Activated naive CD8-positive, alpha-beta T cell (primary cell): ENCODE results near the gene AVEN.
"Not testable (repeated sequence)": the region's sequence is repeated elsewhere in the genome, so short reads cannot be mapped to it uniquely, and the experiment has no call there.

Experiments
- H3K27ac Mint-ChIP-seq: one replicate; pipeline ENCODE4 v1.8.0; 2021; ENCODE audit warnings: mixed read lengths
- H3K27me3 Mint-ChIP-seq: one replicate; pipeline ENCODE4 v1.8.0; 2021; ENCODE audit warnings: mixed read lengths
- H3K36me3 Mint-ChIP-seq: one replicate; pipeline ENCODE4 v1.8.0; 2021; ENCODE audit warnings: mixed read lengths
- H3K4me1 Mint-ChIP-seq: one replicate; pipeline ENCODE4 v1.8.0; 2021; ENCODE audit warnings: low read depth, mixed read lengths
- H3K4me3 Mint-ChIP-seq: one replicate; pipeline ENCODE4 v1.8.0; 2021; ENCODE audit warnings: mild to moderate bottlenecking, mixed read lengths
- H3K9me3 Mint-ChIP-seq: one replicate; pipeline ENCODE4 v1.8.0; 2021; ENCODE audit warnings: low read depth, mixed read lengths

The AVEN gene

DNA sequence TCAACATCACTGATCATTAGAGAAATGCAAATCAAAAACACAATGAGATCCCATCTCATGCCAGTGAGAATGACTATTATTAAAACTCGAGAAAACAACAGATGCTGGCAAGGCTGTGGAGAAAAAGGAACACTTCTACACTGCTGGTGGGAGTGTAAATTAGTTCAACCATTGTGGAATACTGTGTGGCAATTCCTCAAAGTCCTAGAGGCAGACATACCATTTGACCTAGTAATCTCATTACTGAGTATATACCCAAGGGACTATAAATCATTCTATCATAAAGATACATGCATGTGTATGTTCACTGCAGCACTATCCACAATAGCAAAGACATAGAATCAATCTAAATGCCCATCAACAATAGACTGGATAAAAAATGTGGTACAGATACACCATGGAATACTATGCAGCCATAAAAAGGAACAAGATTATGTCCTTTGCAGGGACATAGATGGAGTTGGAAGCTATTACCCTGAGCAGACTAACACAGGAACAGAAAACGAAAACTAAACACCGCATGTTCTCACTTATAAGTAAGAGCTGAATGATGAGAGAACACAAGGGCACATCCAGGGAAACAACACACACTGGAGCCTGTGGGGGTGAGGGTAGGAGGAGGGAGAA is 15.2 kb upstream of the AVEN start:
- Mint-ChIP-seq H3K4me1 (no peaks in the 10 kb centered on the region), H3K4me3 (no peak overlapping the region), H3K27me3 (no peaks in the 10 kb centered on the region), H3K9me3 (peaks cover 18% of the 10 kb centered on the region), H3K27ac (no peak overlapping the region), H3K36me3 (peaks cover 20% of the 10 kb centered on the region)

DNA sequence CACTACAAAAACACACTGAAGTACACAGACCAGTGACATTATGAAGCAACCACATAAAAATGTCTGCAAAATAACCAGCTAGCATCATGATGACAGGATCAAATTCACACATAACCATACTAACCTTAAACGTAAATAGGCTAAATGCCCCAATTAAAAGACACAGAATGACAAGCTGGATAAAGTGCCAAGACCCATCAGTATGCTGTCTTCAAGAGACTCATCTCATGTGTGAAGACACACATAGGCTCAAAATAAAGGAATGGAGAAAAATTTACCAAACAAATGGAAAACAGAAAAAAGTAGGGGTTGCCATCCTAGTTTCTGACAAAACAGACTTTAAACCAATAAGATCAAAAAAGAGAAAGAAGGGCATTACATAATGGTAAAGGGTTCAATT is 11.4 kb upstream of the AVEN start:
- Mint-ChIP-seq H3K9me3 (peaks cover 20% of the 10 kb centered on the region), H3K36me3 (peaks cover 22% of the 10 kb centered on the region)
- H3K27me3 Mint-ChIP-seq, H3K4me1 Mint-ChIP-seq, H3K4me3 Mint-ChIP-seq, H3K27ac Mint-ChIP-seq: not testable (repeated sequence)

DNA sequence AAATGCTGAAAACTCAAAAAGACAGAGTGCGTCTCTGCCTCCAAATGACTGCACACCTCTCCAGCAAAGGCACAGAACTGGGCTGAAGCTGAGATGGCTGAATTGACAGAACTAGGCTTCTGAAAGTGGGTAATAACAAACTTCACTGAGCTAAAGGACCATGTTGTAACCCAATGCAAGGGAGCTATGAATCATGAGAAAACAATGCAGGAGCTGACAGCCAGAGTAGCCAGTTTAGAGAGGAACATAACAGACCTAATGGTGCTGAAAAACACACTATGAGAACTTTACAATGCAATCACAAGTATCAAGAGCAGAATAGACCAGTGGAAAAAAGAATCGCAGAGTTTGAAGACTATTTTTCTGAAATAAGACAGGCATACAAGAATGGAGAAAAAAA is 10.1 kb upstream of the AVEN start:
- H3K27me3 Mint-ChIP-seq: no peaks in the 10 kb centered on the region
- no peaks in the 10 kb centered on the region for H3K4me1 Mint-ChIP-seq
- peaks cover 20% of the 10 kb centered on the region for H3K9me3 Mint-ChIP-seq
- no peak overlapping the region for H3K27ac Mint-ChIP-seq
- peak overlapping the region; percentile 38 for H3K4me3 Mint-ChIP-seq
- peaks cover 22% of the 10 kb centered on the region for H3K36me3 Mint-ChIP-seq

DNA sequence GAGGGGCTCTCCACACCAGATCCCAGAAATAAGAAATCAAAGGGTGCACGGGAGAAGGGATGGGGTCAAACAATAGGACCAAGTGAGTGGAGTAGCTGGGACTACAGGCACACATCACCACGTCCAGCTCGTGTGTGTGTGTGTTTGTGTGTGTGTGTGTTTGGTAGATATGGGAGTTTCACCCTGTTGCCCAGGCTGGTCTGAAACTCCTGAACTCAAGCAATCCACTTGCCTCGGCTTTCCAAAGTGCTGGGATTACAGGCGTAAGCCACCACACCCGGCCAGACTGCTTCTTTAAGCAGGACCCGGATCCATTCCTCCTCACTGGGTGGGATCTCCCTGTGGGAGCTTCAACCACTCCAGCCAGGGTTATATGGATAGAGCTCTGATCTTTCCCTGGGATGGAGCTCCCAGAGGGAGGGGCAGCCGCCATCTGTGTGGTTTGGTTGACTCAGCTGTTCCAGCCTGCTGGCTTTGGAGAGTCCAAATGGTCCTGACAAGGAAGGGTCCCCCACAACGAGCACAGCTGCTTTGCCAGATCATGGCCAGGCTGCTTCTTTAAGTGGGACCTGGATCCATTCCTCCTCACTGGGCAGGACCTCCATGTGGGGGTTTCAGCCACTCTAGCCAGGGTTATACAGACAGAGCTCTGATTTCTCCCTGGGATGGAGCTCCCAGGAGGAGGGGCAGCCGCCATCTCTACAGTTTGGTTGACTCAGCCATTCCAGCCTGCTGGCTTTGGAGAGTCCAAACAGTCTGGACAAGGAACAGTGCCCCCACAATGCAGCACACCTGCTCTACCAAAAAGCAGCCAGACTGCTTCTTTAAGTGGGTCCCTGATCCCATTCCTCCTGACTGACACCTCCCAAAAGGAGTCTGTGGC is 9.1 kb upstream of the AVEN start:
- H3K27me3 Mint-ChIP-seq: no peaks in the 10 kb centered on the region
- H3K9me3 Mint-ChIP-seq: peaks cover 20% of the 10 kb centered on the region
- no peak overlapping the region for H3K27ac Mint-ChIP-seq
- H3K36me3 Mint-ChIP-seq: peaks cover 22% of the 10 kb centered on the region
- H3K4me3 Mint-ChIP-seq: no peak overlapping the region
- peaks cover 3% of the 10 kb centered on the region for H3K4me1 Mint-ChIP-seq

GRCh38 chr15:34046471-34047145 is 7.6 kb upstream of the AVEN start:
- Mint-ChIP-seq H3K36me3 (peaks cover 21% of the 10 kb centered on the region), H3K4me1 (peaks cover 3% of the 10 kb centered on the region), H3K27me3 (no peaks in the 10 kb centered on the region), H3K27ac (no peak overlapping the region), H3K4me3 (no peak overlapping the region), H3K9me3 (peaks cover 19% of the 10 kb centered on the region)

GRCh38 chr15:34043813-34044212 is 4.8 kb upstream of the AVEN start:
- no peak overlapping the region for H3K4me3 Mint-ChIP-seq

GRCh38 chr15:34043391-34043790 is 4.4 kb upstream of the AVEN start:
- H3K4me1 Mint-ChIP-seq: peaks cover 17% of the 10 kb centered on the region

More at GRCh38 chr15:34043813-34044212, 4.8 kb upstream of the AVEN start:
- Mint-ChIP-seq H3K4me1 (peaks cover 17% of the 10 kb centered on the region), H3K36me3 (no peaks in the 10 kb centered on the region), H3K9me3 (no peaks in the 10 kb centered on the region), H3K27me3 (no peaks in the 10 kb centered on the region), H3K27ac (no peak overlapping the region)

DNA sequence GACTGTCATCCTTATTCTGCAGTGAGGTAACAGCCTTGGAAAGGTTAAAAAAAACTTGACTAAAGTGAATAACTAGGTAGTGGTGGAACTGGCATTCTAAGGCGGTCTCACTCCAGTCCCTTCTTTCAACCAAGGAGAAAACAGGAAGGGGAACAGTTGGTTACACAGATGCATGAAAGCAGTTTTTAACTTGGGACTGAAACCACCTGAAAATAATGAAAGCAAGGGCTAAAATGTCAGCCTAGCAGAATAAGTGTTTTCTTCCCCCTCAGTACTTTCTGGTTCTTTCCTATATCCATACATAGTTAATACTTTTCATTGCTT is 748 bp upstream of the AVEN start:
- peak overlapping the region; percentile 96 for H3K4me3 Mint-ChIP-seq
- no peaks in the 10 kb centered on the region for H3K9me3 Mint-ChIP-seq
- H3K4me1 Mint-ChIP-seq: peaks cover 28% of the 10 kb centered on the region
- no peaks in the 10 kb centered on the region for H3K36me3 Mint-ChIP-seq
- H3K27me3 Mint-ChIP-seq: no peaks in the 10 kb centered on the region
- H3K27ac Mint-ChIP-seq: peak overlapping the region; percentile 99

More at GRCh38 chr15:34043391-34043790, 4.4 kb upstream of the AVEN start:
- Mint-ChIP-seq H3K36me3 (no peaks in the 10 kb centered on the region), H3K9me3 (no peaks in the 10 kb centered on the region), H3K27ac (no peak overlapping the region), H3K4me3 (no peak overlapping the region), H3K27me3 (no peaks in the 10 kb centered on the region)

- H3K27me3 Mint-ChIP-seq: no peaks in the 10 kb centered on the region
Observed at GRCh38 chr15:34038023-34038870, 757 bp downstream of the AVEN start.

DNA sequence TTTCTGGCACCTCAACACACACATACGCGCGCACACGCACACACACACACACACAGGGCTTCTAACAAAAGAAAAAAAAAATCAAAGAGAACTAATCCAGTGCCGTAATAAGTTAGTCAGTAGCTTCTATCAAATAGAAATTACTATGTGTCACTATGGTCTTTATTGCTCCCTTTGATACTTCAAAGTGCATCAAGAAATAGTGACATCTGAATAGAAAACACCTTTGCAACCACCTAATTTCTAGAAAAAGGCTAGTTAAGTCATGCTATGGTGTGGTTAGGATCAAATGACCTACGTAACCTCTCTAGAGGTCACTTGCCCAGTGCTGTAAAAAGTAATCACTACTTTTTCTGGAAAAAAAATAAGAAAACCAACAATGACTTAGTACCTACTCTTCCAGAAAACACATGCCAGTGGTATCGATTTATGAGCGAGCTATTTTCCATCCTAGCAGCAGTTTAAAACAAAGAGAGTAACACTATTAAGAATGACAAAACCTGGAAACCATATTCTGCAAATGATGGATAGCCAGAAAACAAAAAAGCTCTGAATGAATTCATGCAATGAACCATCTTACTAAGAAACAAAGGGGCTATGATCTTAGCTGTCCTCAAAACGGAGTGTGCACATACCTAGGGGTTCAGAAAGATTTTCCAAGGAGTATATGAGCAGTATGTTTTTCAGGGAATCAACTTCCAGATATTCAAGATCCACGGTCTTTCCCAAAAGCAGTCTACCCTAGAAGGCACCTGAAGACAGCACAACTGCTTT is 6.8 kb downstream of the AVEN start:
- Mint-ChIP-seq H3K4me3 (no peak overlapping the region), H3K36me3 (peaks cover 6% of the 10 kb centered on the region), H3K9me3 (no peaks in the 10 kb centered on the region), H3K27ac (no peak overlapping the region), H3K4me1 (peaks cover 11% of the 10 kb centered on the region), H3K27me3 (no peaks in the 10 kb centered on the region)

More at GRCh38 chr15:34038023-34038870, 757 bp downstream of the AVEN start:
- peak overlapping the region; percentile 98 for H3K27ac Mint-ChIP-seq
- H3K36me3 Mint-ChIP-seq: peaks cover 2% of the 10 kb centered on the region
- H3K9me3 Mint-ChIP-seq: no peaks in the 10 kb centered on the region
- peak overlapping the region; percentile 99 for H3K4me3 Mint-ChIP-seq
- peaks cover 25% of the 10 kb centered on the region for H3K4me1 Mint-ChIP-seq

DNA sequence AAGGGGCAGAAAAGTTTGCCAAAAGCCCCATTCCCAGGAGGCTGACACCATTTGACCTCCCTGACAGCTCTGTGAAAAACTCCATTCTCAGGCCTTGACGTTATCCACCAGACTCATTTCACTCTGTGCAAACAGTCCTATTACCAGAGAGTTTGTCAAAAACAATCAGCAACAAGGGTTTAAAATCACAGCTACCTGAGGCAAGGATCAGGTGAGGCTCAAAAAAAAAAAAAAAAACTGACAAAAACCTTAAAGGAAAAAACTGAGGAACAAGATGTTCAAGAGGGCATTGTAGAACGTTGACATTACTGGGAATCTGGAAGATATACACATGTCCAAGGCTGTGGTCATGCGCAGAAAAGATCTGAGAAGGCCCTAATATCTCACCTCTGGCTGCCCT is 11.4 kb downstream of the AVEN start:
- Mint-ChIP-seq H3K4me1 (peaks cover 13% of the 10 kb centered on the region), H3K27me3 (peaks cover 1% of the 10 kb centered on the region), H3K27ac (no peak overlapping the region), H3K4me3 (no peak overlapping the region), H3K9me3 (no peaks in the 10 kb centered on the region), H3K36me3 (peaks cover 4% of the 10 kb centered on the region)

DNA sequence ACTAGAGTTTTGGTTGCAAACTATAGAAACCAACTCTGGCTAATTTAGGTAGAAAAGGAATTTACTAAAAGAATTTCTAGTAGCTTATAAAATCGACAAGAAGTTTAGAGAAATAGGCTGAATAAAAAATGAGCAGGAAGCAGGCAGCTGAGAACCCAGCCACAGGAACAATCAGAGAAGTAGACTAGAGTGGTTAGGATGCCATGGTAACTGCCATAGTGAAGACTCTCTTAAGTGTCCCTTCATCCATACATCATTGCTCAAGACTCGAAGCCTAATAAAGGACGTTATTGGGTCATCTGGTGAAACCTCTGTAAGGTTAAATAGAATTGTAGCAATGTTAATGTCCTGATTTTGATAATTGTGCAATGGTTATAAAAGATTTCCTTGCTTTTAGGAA is 13.8 kb downstream of the AVEN start:
- Mint-ChIP-seq H3K27ac (no peak overlapping the region), H3K36me3 (peaks cover 4% of the 10 kb centered on the region), H3K27me3 (peaks cover 1% of the 10 kb centered on the region), H3K4me1 (peaks cover 10% of the 10 kb centered on the region), H3K4me3 (no peak overlapping the region), H3K9me3 (no peaks in the 10 kb centered on the region)

- Mint-ChIP-seq H3K4me1 (peaks cover 15% of the 10 kb centered on the region), H3K27ac (no peak overlapping the region), H3K36me3 (peaks cover 3% of the 10 kb centered on the region), H3K9me3 (no peaks in the 10 kb centered on the region), H3K27me3 (peaks cover 1% of the 10 kb centered on the region), H3K4me3 (no peak overlapping the region)
Observed at GRCh38 chr15:34023907-34024306, 15.1 kb downstream of the AVEN start.
